Fibroblast of skin of right quadriceps (primary cell): ENCODE measurements around the gene ZNF701.
"Not testable (repeated sequence)": the region's sequence is repeated elsewhere in the genome, so short reads cannot be mapped to it uniquely, and the experiment has no call there.

Experiments
- DNase-seq: peaks from one replicate; pipeline ENCODE4 v3.0.0-alpha.2; 2013

Gene ZNF701

GRCh38 chr19:52567921-52568320, 2.2 kb upstream of the ZNF701 start:
- DNase-seq = no peak

- not testable (repeated sequence) for DNase-seq
Measured at GRCh38 chr19:52569638-52569999, 468 bp upstream of the ZNF701 start.

GRCh38 chr19:52584736-52585440, 14.8 kb downstream of the ZNF701 start:
- no peak for DNase-seq

DNA sequence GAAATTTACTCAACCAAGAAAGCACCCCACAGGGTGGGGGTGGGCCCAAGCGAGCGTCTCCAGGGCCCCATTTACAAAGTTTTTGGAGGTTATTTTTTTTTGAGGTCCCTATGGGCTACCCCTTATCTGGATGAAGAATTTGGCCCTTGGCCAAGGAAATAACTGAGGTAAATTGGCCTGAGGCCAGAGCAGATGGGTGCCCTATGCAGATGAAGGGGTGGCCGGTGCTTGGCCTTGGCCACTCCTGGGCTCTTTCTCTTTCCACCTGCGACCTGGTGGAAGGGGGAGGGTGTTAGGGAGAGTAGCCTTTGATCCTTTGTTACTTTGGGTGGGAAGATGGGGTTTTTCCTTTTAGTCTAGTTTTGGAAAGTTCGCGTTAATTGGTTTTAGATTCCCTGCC, 15.5 kb downstream of the ZNF701 start:
- DNase-seq = no peak

GRCh38 chr19:52590728-52591127, 20.6 kb downstream of the ZNF701 start:
- no peak for DNase-seq

DNA sequence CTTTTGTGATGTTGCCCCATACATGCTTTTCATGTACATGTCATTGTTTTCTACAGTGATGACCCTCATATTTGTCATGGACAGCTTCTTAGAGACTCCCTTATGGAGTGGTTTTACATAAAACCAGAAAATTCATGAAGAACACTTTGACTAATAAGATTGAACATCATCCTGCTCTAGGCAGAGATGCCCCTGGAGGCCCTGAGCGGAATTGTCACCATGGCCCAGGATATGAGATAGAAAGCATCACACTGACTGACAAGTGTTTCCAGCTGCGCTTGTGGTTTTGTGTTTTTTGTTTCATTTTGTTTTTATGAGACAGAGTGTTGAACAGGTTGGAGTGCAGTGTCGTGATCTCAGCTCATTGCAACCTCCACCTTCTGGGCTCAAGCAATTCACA, 22.2 kb downstream of the ZNF701 start:
- DNase-seq = no peak

GRCh38 chr19:52593441-52593840, 23.4 kb downstream of the ZNF701 start:
- not testable (repeated sequence) for DNase-seq

DNA sequence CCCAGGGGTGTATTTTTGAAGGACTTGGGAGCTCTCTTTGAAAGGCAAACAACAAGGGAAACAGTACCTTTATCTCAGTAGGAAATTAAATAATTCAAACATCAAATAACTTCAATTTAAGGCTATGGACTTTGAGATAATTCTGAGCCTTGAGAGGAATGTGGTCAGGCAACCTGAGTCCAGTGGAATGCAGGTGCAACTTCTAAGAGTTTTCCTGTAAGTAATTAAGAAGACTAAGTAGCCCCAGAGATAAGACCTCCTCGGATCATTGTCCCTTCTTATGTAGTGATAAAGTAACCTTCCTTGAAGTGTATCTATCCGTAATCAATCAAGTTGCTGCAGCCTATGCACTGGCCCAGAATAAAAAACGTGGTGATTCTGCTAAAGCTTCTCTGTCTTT, 29.2 kb downstream of the ZNF701 start:
- DNase-seq = no peak

DNA sequence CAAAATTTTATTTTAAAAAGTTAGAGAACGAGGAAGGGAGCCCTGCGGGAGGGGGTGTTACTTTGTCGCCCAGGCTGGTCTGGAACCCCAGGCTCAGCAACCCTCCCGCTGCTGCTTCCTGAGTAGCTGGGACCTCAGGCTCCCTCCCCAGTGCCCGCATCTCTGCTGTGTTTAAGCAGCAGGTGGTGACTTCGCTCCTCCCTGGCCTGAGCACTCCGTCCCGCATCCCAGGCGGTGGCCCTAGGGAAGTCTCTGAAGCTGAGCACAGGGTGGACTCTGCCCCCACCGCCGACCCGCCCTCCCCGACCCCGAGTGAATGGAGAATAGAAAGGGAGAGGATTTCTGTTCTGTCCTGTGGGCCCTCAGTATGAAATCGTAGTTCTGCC, 30.5 kb downstream of the ZNF701 start:
- DNase-seq = no peak

- peak; percentile 86 for DNase-seq
Measured at GRCh38 chr19:52601025-52601973, 31.2 kb downstream of the ZNF701 start.

GRCh38 chr19:52601974-52602366, 31.9 kb downstream of the ZNF701 start:
- peak; percentile 7 for DNase-seq

GRCh38 chr19:52602941-52603340, 32.9 kb downstream of the ZNF701 start:
- DNase-seq = no peak

GRCh38 chr19:52603558-52604207, 33.6 kb downstream of the ZNF701 start:
- no peak for DNase-seq

DNA sequence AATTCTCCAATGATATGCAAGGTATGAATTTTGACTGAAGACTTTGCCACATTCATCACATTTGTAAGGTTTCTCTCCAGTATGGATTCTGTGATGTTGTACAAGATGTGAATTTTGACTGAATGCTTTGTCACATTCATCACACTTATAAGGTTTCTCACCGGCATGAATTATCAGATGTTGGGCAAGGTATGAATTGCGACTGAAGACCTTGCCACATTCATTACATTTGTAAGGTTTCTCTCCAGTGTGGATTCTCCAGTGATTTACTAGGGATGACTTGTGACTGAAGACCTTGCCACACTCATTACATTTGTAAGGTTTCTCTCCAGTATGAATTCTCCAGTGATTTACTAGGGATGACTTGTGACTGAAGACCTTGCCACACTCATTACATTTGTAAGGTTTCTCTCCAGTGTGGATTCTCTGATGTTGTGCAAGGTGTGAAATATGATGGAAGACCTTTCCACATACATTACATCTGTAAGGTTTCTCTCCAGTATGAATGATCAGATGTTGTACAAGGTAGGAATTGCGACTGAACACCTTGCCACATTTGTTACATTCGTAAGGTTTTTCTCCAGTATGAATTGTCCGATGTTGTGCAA, 43.3 kb downstream of the ZNF701 start:
- no peak for DNase-seq

DNA sequence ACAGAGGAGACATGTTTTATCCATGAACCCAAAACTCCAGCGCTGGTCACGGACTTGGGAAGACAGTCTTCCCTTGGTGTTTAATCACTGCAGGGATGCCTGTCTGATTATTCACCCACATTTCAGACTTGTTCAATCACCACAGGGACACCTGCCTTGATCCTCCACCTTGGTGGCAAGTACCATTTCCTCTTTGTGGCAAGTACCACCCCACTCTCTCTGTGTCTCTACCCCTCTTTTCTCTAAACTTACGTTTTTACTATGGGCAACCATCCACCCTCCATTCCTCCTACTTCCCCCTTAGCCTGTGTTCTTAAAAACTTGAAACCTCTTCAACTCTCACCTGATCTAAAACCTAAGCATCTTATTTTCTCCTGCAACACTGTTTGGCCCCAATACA, 51.3 kb downstream of the ZNF701 start:
- no peak for DNase-seq

- no peak for DNase-seq
Measured at GRCh38 chr19:52622261-52622660, 52.2 kb downstream of the ZNF701 start.

DNA sequence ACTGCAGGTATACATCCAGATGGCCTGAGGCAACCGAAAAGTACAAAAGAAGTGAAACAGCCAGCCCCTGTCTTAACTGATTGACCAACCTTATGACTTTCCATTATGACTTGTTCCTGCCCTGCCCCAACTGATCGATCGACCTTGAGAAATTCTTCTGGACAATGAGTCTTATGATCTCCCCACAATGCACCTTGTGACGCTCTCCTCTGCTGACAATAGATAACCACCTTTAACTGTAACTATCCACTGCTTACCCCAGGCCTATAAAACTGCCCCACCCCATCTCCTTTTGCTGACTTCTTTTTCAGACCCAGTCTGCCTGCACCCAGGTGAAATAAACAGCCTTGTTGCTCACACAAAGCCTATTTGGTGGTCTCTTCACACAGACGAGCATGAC, 56.8 kb downstream of the ZNF701 start:
- no peak for DNase-seq

DNA sequence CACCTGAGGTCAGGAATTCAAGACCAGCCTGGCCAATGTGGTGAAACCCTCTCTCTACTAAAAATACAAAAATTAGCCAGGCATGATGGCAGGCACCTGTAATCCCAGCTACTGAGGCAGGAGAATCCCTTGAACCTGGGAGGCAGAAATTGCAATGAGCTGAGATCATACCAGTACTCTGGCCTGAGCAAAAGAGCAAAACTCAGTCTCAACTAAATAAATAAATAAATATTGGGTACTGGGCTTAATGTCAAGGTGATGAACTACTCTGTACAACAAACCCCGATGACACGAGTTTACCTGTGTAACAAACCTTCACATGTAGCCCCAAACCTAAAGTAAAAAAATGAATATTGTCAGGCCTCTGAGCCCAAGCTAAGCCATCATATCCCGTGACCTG, 57.4 kb downstream of the ZNF701 start:
- not testable (repeated sequence) for DNase-seq

DNA sequence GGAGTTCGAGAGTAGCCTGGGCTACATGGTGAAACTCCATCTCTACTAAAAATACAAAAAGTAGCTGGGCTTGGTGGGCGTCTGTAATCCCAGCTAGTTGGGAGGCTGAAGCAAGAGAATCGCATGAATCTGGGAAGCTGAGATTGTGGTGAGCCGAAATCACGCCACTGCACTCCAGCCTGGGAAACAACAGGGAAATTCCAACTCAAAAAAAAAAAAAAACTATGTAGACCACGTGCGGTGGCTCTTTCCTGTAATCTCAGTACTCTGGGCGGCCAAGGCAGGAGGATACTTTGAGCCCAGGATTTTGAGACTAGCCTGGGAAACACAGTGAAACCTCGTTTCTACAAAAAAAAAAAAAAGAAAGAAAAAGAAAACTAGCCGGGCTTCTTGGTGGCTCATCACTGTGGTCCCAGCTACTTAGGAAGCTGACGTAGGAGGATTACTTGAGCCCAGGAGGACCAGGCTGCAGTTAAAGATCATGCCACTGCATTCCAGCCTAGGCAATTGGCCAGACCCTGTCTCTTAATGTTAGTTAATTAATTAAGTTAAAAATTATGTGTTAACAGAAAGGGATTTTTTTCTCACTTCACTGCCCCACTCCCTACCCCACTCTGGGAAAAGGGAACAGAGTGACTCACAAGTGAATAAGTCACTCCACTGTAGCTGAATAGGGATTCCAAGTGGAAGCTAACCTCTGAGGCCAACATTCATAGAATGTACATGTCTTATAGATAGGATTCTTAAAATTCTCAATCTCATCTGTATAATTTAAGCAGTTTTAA, 65.9 kb downstream of the ZNF701 start:
- DNase-seq = no peak
